AG09309 (cell line): ENCODE results near the gene NDST1.

ENCODE experiments used
- DNase-seq: peaks from one replicate; pipeline ENCODE4 v3.0.0-alpha.2; 2010; ENCODE audit warnings: low read depth
- H3K4me3 ChIP-seq: 2 replicates; pipeline ENCODE4 v1.5.1; 2011; ENCODE audit warnings: mild to moderate bottlenecking, low read depth, low read length, moderate library complexity; ENCODE audit not compliant: control insufficient read depth
- CTCF ChIP-seq: IDR thresholded peaks from 2 replicates; pipeline ENCODE4 v1.5.1; 2011; ENCODE audit warnings: mild to moderate bottlenecking, low read depth, low read length, inconsistent platforms; ENCODE audit not compliant: insufficient read depth, control insufficient read depth; ENCODE audit errors: missing control alignments

The NDST1 gene

GRCh38 chr5:150531686-150532085 lies 23.8 kb downstream of the NDST1 start:
- H3K4me3 ChIP-seq: no peak overlapping the region
- TF ChIP-seq CTCF: no peak
- no peak for DNase-seq

GRCh38 chr5:150532151-150532550 lies 24.2 kb downstream of the NDST1 start:
- DNase-seq: no peak
- no peak for TF ChIP-seq CTCF
- no peak overlapping the region for H3K4me3 ChIP-seq

GRCh38 chr5:150532996-150533395 lies 25.1 kb downstream of the NDST1 start:
- TF ChIP-seq CTCF: no peak
- DNase-seq: no peak
- H3K4me3 ChIP-seq: no peak overlapping the region

- TF ChIP-seq CTCF: no peak
- H3K4me3 ChIP-seq: no peak overlapping the region
Observed at GRCh38 chr5:150534811-150535210, 26.9 kb downstream of the NDST1 start.

GRCh38 chr5:150535611-150536010 lies 27.7 kb downstream of the NDST1 start:
- no peak for DNase-seq
- no peak overlapping the region for H3K4me3 ChIP-seq
- no peak for TF ChIP-seq CTCF

More at GRCh38 chr5:150534811-150535210, 26.9 kb downstream of the NDST1 start:
- DNase-seq: no peak

- no peak overlapping the region for H3K4me3 ChIP-seq
- no peak for TF ChIP-seq CTCF
- DNase-seq: no peak
Observed at GRCh38 chr5:150538007-150538917, 30.3 kb downstream of the NDST1 start.

GRCh38 chr5:150539206-150539605 lies 31.3 kb downstream of the NDST1 start:
- DNase-seq: no peak
- no peak for TF ChIP-seq CTCF
- H3K4me3 ChIP-seq: no peak overlapping the region
